Lower leg skin (tissue), 3 donors: Measurements from ENCODE around the gene DDX1.

Source experiments
- POLR2A ChIP-seq, 2 donors: fragments of 450-650 bp; IDR thresholded peaks; one replicate each; pipeline ENCODE4 v1.6.1; 2016 to 2017; ENCODE audit warnings: antibody characterized with exemption in 2 of 2, mild to moderate bottlenecking in 1 of 2, moderate library complexity in 1 of 2
- TF ChIP-seq, protein P1 (sequence below), 3 donors: fragments of 450-650 bp; IDR thresholded peaks; one replicate each; pipeline ENCODE4 v1.5.1; 2016; ENCODE audit warnings: antibody characterized with exemption in 3 of 3, mild to moderate bottlenecking in 3 of 3, moderate library complexity in 2 of 3

GRCh38 chr2:15623481-15623796 is 31.8 kb downstream of the DDX1 start:
- TF ChIP-seq POLR2A (IDR thresholded peaks at IDR 0.05) = no peak
- TF ChIP-seq, protein P1, sequence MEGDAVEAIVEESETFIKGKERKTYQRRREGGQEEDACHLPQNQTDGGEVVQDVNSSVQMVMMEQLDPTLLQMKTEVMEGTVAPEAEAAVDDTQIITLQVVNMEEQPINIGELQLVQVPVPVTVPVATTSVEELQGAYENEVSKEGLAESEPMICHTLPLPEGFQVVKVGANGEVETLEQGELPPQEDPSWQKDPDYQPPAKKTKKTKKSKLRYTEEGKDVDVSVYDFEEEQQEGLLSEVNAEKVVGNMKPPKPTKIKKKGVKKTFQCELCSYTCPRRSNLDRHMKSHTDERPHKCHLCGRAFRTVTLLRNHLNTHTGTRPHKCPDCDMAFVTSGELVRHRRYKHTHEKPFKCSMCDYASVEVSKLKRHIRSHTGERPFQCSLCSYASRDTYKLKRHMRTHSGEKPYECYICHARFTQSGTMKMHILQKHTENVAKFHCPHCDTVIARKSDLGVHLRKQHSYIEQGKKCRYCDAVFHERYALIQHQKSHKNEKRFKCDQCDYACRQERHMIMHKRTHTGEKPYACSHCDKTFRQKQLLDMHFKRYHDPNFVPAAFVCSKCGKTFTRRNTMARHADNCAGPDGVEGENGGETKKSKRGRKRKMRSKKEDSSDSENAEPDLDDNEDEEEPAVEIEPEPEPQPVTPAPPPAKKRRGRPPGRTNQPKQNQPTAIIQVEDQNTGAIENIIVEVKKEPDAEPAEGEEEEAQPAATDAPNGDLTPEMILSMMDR (IDR thresholded peaks at IDR 0.05) = no peak
